Brain microvascular endothelial cell (primary cell): Measurements from ENCODE around the gene EIPR1.

ENCODE experiments used
- DNase-seq: peaks from one replicate; pipeline ENCODE4 v3.0.0-alpha.2; 2020
- H3K27ac ChIP-seq: fragments of 250-450 bp; sonication (Bioruptor Pico); 2 replicates; pipeline ENCODE4 v1.5.1; 2020; ENCODE audit warnings: mild to moderate bottlenecking, moderate library complexity
- H3K27me3 ChIP-seq: fragments of 250-450 bp; sonication (Bioruptor Pico); replicated peaks from 2 replicates; pipeline ENCODE4 v1.5.1; 2020; ENCODE audit warnings: mild to moderate bottlenecking
- H3K36me3 ChIP-seq: fragments of 250-450 bp; sonication (Bioruptor Pico); replicated peaks from 2 replicates; pipeline ENCODE4 v1.5.1; 2020; ENCODE audit warnings: mild to moderate bottlenecking
- H3K4me3 ChIP-seq: 2 replicates; pipeline ENCODE4 v1.5.1; 2011; ENCODE audit warnings: low read depth, mild to moderate bottlenecking, control low read depth, low read length, moderate library complexity
- CTCF ChIP-seq: IDR thresholded peaks from 2 replicates; pipeline ENCODE4 v1.5.1; 2011; ENCODE audit warnings: low read depth, mild to moderate bottlenecking, moderate library complexity, low read length, control low read depth, inconsistent platforms; ENCODE audit errors: missing control alignments
- in situ Hi-C: cut with HindIII; loops from 2 replicates; pipeline ENCODE4 v1.10.0; 2017; ENCODE audit warnings: low sequenced_read_pairs, low pct_ligation_motif_present

EIPR1 gene

GRCh38 chr2:3243804-3244203 is 133.8 kb downstream of the EIPR1 start:
- Histone ChIP-seq H3K36me3 (no peaks in the 10 kb centered on the region), H3K27ac (no peak overlapping the region), H3K27me3 (no peaks in the 10 kb centered on the region), H3K4me3 (no peak overlapping the region)
- DNase-seq = no peak
- TF ChIP-seq CTCF = no peak
- in situ Hi-C loops = no loop called here

- Histone ChIP-seq H3K27ac (no peak overlapping the region), H3K27me3 (no peaks in the 10 kb centered on the region), H3K4me3 (no peak overlapping the region), H3K36me3 (no peaks in the 10 kb centered on the region)
- no peak for DNase-seq
- TF ChIP-seq CTCF = no peak
- in situ Hi-C loops = no loop called here
Measured at GRCh38 chr2:3242747-3243369, 134.8 kb downstream of the EIPR1 start.

- in situ Hi-C loops = no loop called here
- no peaks in the 10 kb centered on the region for H3K36me3 ChIP-seq
- H3K4me3 ChIP-seq = no peak overlapping the region
- H3K27ac ChIP-seq = no peak overlapping the region
- no peak for TF ChIP-seq CTCF
- DNase-seq = no peak
- H3K27me3 ChIP-seq = no peaks in the 10 kb centered on the region
Measured at GRCh38 chr2:3241971-3242746, 135.5 kb downstream of the EIPR1 start.

GRCh38 chr2:3238951-3239841 is 138.4 kb downstream of the EIPR1 start:
- Histone ChIP-seq H3K4me3 (no peak overlapping the region), H3K27ac (no peak overlapping the region), H3K36me3 (no peaks in the 10 kb centered on the region), H3K27me3 (no peaks in the 10 kb centered on the region)
- no peak for DNase-seq
- no peak for TF ChIP-seq CTCF
- in situ Hi-C loops = no loop called here

GRCh38 chr2:3236300-3237045 is 141.1 kb downstream of the EIPR1 start:
- DNase-seq = no peak
- H3K4me3 ChIP-seq = no peak overlapping the region
- TF ChIP-seq CTCF = no peak
- H3K27ac ChIP-seq = no peak overlapping the region
- H3K36me3 ChIP-seq = no peaks in the 10 kb centered on the region
- in situ Hi-C loops = no loop called here
- no peaks in the 10 kb centered on the region for H3K27me3 ChIP-seq
